Osteocyte (in vitro differentiated cells): Measurements from ENCODE around the gene C12orf57. TPM values are rescaled to one million over a fixed set of nuclear protein-coding genes. Genes with fewer than 3 reads are reported as not detected.

ENCODE experiments used
- DNase-seq: peaks from one replicate; pipeline ENCODE4 v3.0.0; 2021; ENCODE audit warnings: mixed read lengths; ENCODE audit not compliant: unreplicated experiment; ENCODE audit errors: extremely low spot score
- H3K27ac Mint-ChIP-seq: one replicate; pipeline ENCODE4 v1.8.0; 2021; ENCODE audit warnings: mild to moderate bottlenecking, mixed read lengths; ENCODE audit not compliant: unreplicated experiment
- H3K27me3 Mint-ChIP-seq: one replicate; pipeline ENCODE4 v1.8.0; 2021; ENCODE audit warnings: mixed read lengths; ENCODE audit not compliant: unreplicated experiment
- H3K36me3 Mint-ChIP-seq: one replicate; pipeline ENCODE4 v1.8.0; 2021; ENCODE audit warnings: mixed read lengths; ENCODE audit not compliant: unreplicated experiment
- H3K4me1 Mint-ChIP-seq: one replicate; pipeline ENCODE4 v1.8.0; 2021; ENCODE audit warnings: mixed read lengths; ENCODE audit not compliant: unreplicated experiment
- H3K4me3 Mint-ChIP-seq: one replicate; pipeline ENCODE4 v1.8.0; 2021; ENCODE audit warnings: mild to moderate bottlenecking, moderate library complexity, mixed read lengths; ENCODE audit not compliant: unreplicated experiment
- H3K9me3 Mint-ChIP-seq: one replicate; pipeline ENCODE4 v1.8.0; 2021; ENCODE audit warnings: mixed read lengths; ENCODE audit not compliant: unreplicated experiment
- CTCF ChIP-seq: fragments of 200-600 bp; sonication (generic); IDR thresholded peaks from 2 replicates; pipeline ENCODE4 v1.5.0; 2021; ENCODE audit warnings: antibody characterized with exemption, mild to moderate bottlenecking, moderate library complexity
- total RNA-seq: library from RNA; stranded (reverse); gene quantifications from 2 replicates; pipeline ENCODE4 v1.2.1, GENCODE V29; 2021

The C12orf57 gene
- total RNA-seq, 1 donor from 2014 or later = 309 TPM

- Mint-ChIP-seq H3K9me3 (no peaks in the 10 kb centered on the region), H3K4me3 (peak overlapping the region; percentile 94), H3K4me1 (peaks cover 35% of the 10 kb centered on the region), H3K27ac (peak overlapping the region; percentile 99), H3K27me3 (no peaks in the 10 kb centered on the region), H3K36me3 (peaks cover 13% of the 10 kb centered on the region)
- TF ChIP-seq CTCF = peak; percentile 90
- DNase-seq = peak; percentile 94
These were observed 762 bp downstream of the C12orf57 start for GRCh38 chr12:6944381-6945186.

GRCh38 chr12:6945613-6946012 is 1.8 kb downstream of the C12orf57 start:
- no peaks in the 10 kb centered on the region for H3K27me3 Mint-ChIP-seq
- no peak for DNase-seq
- no peak overlapping the region for H3K27ac Mint-ChIP-seq
- H3K4me1 Mint-ChIP-seq = peaks cover 33% of the 10 kb centered on the region
- no peaks in the 10 kb centered on the region for H3K9me3 Mint-ChIP-seq
- H3K36me3 Mint-ChIP-seq = peaks cover 10% of the 10 kb centered on the region
- H3K4me3 Mint-ChIP-seq = peak overlapping the region; percentile 94
- no peak for TF ChIP-seq CTCF

- Mint-ChIP-seq H3K27ac (no peak overlapping the region), H3K4me3 (peak overlapping the region; percentile 23), H3K36me3 (peaks cover 9% of the 10 kb centered on the region)
These were observed 2.5 kb downstream of the C12orf57 start for GRCh38 chr12:6946033-6946919.

GRCh38 chr12:6946920-6947374 is 3.1 kb downstream of the C12orf57 start:
- no peaks in the 10 kb centered on the region for H3K9me3 Mint-ChIP-seq
- H3K4me1 Mint-ChIP-seq = peaks cover 30% of the 10 kb centered on the region
- no peaks in the 10 kb centered on the region for H3K27me3 Mint-ChIP-seq
- H3K27ac Mint-ChIP-seq = no peak overlapping the region
- no peak for DNase-seq
- no peak for TF ChIP-seq CTCF
- peaks cover 9% of the 10 kb centered on the region for H3K36me3 Mint-ChIP-seq
- H3K4me3 Mint-ChIP-seq = peak overlapping the region; percentile 23

More at GRCh38 chr12:6946033-6946919, 2.5 kb downstream of the C12orf57 start:
- DNase-seq = no peak
- no peak for TF ChIP-seq CTCF
- Mint-ChIP-seq H3K9me3 (no peaks in the 10 kb centered on the region), H3K4me1 (peaks cover 33% of the 10 kb centered on the region), H3K27me3 (no peaks in the 10 kb centered on the region)

- no peak for TF ChIP-seq CTCF
- H3K36me3 Mint-ChIP-seq = peaks cover 9% of the 10 kb centered on the region
- no peaks in the 10 kb centered on the region for H3K9me3 Mint-ChIP-seq
- DNase-seq = no peak
- H3K4me1 Mint-ChIP-seq = peaks cover 30% of the 10 kb centered on the region
- peak overlapping the region; percentile 34 for H3K27ac Mint-ChIP-seq
- H3K27me3 Mint-ChIP-seq = no peaks in the 10 kb centered on the region
- H3K4me3 Mint-ChIP-seq = no peak overlapping the region
These were observed 3.8 kb downstream of the C12orf57 start for GRCh38 chr12:6947615-6948014.
